Measurements from ENCODE around the gene XPNPEP2. TPM values are rescaled to one million over a fixed set of nuclear protein-coding genes. Genes with fewer than 3 reads are reported as not detected.

The XPNPEP2 gene
- polyA plus RNA-seq, 1 of the 3 experiments (the other 2 are of a cell fraction) = 0.21 TPM

DNA sequence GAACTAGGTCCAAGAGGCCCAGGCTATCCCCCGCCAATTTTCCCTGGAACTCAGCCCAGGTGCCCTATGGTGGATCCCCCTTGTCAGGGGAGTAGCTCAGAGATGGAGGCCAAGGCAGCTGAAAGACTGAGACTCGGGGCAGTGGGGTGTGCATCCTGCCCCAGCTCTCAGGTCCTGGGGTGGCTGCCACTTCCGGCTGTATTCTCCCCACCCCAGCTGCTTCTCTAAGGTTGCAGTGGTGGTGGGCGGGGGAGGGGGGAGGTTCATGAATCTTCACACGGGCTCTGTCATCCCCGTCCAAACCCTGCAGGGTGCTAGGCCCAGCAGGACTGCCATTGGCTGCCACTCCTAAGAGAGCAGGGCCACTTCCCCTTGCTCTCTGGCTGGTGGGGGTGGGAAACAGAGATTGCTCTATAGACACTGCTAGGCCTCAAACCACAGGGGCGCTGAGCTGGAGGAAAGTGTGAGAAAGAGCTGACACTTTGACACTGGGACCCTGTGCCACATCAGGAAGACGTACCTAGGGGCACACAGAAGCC, 42.4 kb downstream of the XPNPEP2 start:
- H3K79me2 ChIP-seq (ENCODE audit: insufficient read depth) = no peaks in the 10 kb centered on the region
- no peaks in the 10 kb centered on the region for H3K36me3 ChIP-seq (replicated peaks in 1 of 2; ENCODE audit: control insufficient read depth in 1 of 2, insufficient read depth in 2 of 2, low read length in 1 of 2)
- no peak overlapping the region for H3K4me2 ChIP-seq
- DNase-seq = no peak
- H4K20me1 ChIP-seq (ENCODE audit: insufficient read depth) = no peaks in the 10 kb centered on the region
- POLR2A ChIA-PET = no interaction called here
- H3F3A ChIP-seq (replicated peaks; ENCODE audit: insufficient read depth) = no peaks in the 10 kb centered on the region
- no peak overlapping the region for H3K4me3 ChIP-seq (ENCODE audit: low read depth in 2 of 2, low read length in 1 of 2)
- H3K9me3 ChIP-seq = no peaks in the 10 kb centered on the region
- H3K27me3 ChIP-seq (ENCODE audit: insufficient read depth) = peaks cover 20% of the 10 kb centered on the region; the same call in 1 of the 2 replicates
- CTCF ChIA-PET = interaction anchor here (0.6 kb wide), 1 partner anchor 144 kb away, joined by 3 read pairs; no protein-coding TSS in a partner anchor
- no peak overlapping the region for H3K27ac ChIP-seq (ENCODE audit: low read depth in 2 of 2, low read length in 1 of 2)
- 23% methylated on average over 6 of the region's 8 CpGs for WGBS (ENCODE audit: low lambda C conversion rate)
- H2AFZ ChIP-seq (ENCODE audit: low read depth) = no peak overlapping the region
- TF ChIP-seq, protein P1, sequence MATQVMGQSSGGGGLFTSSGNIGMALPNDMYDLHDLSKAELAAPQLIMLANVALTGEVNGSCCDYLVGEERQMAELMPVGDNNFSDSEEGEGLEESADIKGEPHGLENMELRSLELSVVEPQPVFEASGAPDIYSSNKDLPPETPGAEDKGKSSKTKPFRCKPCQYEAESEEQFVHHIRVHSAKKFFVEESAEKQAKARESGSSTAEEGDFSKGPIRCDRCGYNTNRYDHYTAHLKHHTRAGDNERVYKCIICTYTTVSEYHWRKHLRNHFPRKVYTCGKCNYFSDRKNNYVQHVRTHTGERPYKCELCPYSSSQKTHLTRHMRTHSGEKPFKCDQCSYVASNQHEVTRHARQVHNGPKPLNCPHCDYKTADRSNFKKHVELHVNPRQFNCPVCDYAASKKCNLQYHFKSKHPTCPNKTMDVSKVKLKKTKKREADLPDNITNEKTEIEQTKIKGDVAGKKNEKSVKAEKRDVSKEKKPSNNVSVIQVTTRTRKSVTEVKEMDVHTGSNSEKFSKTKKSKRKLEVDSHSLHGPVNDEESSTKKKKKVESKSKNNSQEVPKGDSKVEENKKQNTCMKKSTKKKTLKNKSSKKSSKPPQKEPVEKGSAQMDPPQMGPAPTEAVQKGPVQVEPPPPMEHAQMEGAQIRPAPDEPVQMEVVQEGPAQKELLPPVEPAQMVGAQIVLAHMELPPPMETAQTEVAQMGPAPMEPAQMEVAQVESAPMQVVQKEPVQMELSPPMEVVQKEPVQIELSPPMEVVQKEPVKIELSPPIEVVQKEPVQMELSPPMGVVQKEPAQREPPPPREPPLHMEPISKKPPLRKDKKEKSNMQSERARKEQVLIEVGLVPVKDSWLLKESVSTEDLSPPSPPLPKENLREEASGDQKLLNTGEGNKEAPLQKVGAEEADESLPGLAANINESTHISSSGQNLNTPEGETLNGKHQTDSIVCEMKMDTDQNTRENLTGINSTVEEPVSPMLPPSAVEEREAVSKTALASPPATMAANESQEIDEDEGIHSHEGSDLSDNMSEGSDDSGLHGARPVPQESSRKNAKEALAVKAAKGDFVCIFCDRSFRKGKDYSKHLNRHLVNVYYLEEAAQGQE (IDR thresholded peaks at IDR 0.05; ENCODE audit: low read depth, low read length) = no peak
- TF ChIP-seq EZH2phosphoT487 (IDR thresholded peaks at IDR 0.05; ENCODE audit: borderline replicate concordance, low read depth) (no peak), EP300 (IDR thresholded peaks at IDR 0.05; ENCODE audit: borderline replicate concordance in 1 of 2, low read depth in 1 of 2, low read length in 1 of 2) (no peak), TEAD4 (IDR thresholded peaks at IDR 0.05; ENCODE audit: borderline replicate concordance, insufficient read depth) (no peak), FOXM1 (IDR thresholded peaks at IDR 0.05; ENCODE audit: low read depth) (no peak), SIN3A (IDR thresholded peaks at IDR 0.05; ENCODE audit: borderline replicate concordance, low read depth, low read length) (no peak), RFX5 (IDR thresholded peaks at IDR 0.05; ENCODE audit: low read length) (no peak)
- H3K9me2 ChIP-seq = no peaks in the 10 kb centered on the region
- no peak overlapping the region for H3K9ac ChIP-seq
- no peaks in the 10 kb centered on the region; a peak in 1 of 4 replicates for H3K4me1 ChIP-seq (ENCODE audit: control insufficient read depth in 1 of 2, insufficient read depth in 2 of 2, low read depth in 1 of 2, low read length in 1 of 2)

DNA sequence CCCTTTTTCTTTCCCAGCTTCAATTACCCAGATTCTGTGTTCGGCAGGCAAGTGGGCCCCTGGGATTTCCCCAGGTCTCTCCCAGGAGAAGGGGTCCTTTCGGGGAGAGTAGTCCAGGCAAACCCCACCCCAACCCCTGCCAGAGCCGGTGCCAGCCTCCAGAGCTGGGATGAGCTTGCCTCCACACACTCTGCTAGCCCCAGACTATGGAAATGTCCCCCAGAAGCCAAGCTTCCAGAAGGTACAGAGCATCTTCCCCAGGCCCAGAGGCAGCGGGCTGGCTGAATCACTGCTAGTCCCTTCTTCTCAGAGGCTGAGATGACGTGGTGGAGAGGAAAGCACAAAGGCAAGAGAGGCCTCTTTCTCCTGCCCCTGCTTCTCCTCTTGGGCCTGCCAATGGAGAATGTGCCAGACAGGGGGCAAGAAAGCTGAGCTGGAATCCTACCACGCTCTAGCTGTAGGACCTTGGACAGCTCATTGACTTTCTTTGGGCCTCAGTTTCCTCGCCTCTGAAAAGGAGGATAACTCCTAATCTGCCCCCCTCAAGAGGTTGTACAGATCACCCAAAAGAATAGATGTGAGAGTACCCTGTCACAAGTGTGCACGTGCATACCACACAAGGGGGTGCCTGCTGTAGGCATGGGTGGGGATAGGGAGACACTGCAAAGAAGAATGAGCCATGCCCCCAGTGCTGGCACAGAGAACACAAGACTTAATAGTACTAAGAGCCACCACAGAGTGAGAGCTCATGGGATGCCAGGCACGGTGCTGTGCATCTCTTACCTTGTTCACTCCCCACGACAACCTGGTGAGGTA, 43.1 kb downstream of the XPNPEP2 start:
- Histone ChIP-seq H3K4me3 (ENCODE audit: low read depth in 2 of 2, low read length in 1 of 2) (no peak overlapping the region), H3K27me3 (ENCODE audit: insufficient read depth) (peaks cover 15% of the 10 kb centered on the region; the same call in 1 of the 2 replicates), H2AFZ (ENCODE audit: low read depth) (no peak overlapping the region), H3K9me2 (no peaks in the 10 kb centered on the region), H3K9me3 (no peaks in the 10 kb centered on the region), H3K4me2 (no peak overlapping the region), H3K79me2 (ENCODE audit: insufficient read depth) (no peaks in the 10 kb centered on the region), H4K20me1 (ENCODE audit: insufficient read depth) (no peaks in the 10 kb centered on the region), H3K36me3 (replicated peaks in 1 of 2; ENCODE audit: control insufficient read depth in 1 of 2, insufficient read depth in 2 of 2, low read length in 1 of 2) (no peaks in the 10 kb centered on the region), H3K4me1 (ENCODE audit: control insufficient read depth in 1 of 2, insufficient read depth in 2 of 2, low read depth in 1 of 2, low read length in 1 of 2) (no peaks in the 10 kb centered on the region; a peak in 1 of 4 replicates), H3K9ac (no peak overlapping the region), H3F3A (replicated peaks; ENCODE audit: insufficient read depth) (no peaks in the 10 kb centered on the region), H3K27ac (ENCODE audit: low read depth in 2 of 2, low read length in 1 of 2) (no peak overlapping the region)
- POLR2A ChIA-PET = no interaction called here
- CTCF ChIA-PET = interaction anchor here (0.6 to 1.4 kb wide), 3 partner anchors 35 to 144 kb away, joined by 3 read pairs; no protein-coding TSS in a partner anchor
- no peak for DNase-seq
- no peak for TF ChIP-seq RXRA (IDR thresholded peaks at IDR 0.05; ENCODE audit: borderline replicate concordance, low read depth)
- TF ChIP-seq GABPA (IDR thresholded peaks at IDR 0.05; ENCODE audit: low read depth) = no peak
- TF ChIP-seq, protein P2, sequence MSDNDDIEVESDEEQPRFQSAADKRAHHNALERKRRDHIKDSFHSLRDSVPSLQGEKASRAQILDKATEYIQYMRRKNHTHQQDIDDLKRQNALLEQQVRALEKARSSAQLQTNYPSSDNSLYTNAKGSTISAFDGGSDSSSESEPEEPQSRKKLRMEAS (IDR thresholded peaks at IDR 0.05; ENCODE audit: low read depth) = no peak
- TF ChIP-seq, protein P1 (IDR thresholded peaks at IDR 0.05; ENCODE audit: low read depth, low read length) = peak; percentile 77; the same call in 1 of the 2 replicates
- 20% methylated on average over 9 of the region's 10 CpGs for WGBS (ENCODE audit: low lambda C conversion rate)

Measured in SK-N-SH (cell line).